Sciatic nerve (tissue), 2 donors: ENCODE results near the gene PAFAH2. TPM values are rescaled to one million over a fixed set of nuclear protein-coding genes. Genes with fewer than 3 reads are reported as not detected.

Source experiments
- ATAC-seq: fragments of 200-7000 bp; cut with Tn5 transposase; one replicate; pipeline ENCODE4 v1.9.1; 2020; ENCODE audit warnings: mild to moderate bottlenecking, moderate library complexity
- DNase-seq: peaks from one replicate; pipeline ENCODE4 v3.0.0-alpha.2; 2020; ENCODE audit warnings: low spot score
- intact Hi-C: fragments of 100-400 bp; cut with DNase I; formaldehyde crosslinking; loops from one replicate; pipeline ENCODE4 v1.14.2; 2022
- total RNA-seq: library from RNA; stranded (reverse); fragmentation: NEBNext Ultra II Directional; extraction: Animal tissue kit (Norgen Biotek cat#: 25700); gene quantifications from one replicate; pipeline ENCODE4 v1.2.1, GENCODE V29; 2021
- donor health status: DM: no; HTN: no; CAD: no.
- donor health status: DM: no; HTN: no; CAD: no.

Gene PAFAH2
- total RNA-seq, 1 donor from 2014 or later: 11.5 TPM

DNA sequence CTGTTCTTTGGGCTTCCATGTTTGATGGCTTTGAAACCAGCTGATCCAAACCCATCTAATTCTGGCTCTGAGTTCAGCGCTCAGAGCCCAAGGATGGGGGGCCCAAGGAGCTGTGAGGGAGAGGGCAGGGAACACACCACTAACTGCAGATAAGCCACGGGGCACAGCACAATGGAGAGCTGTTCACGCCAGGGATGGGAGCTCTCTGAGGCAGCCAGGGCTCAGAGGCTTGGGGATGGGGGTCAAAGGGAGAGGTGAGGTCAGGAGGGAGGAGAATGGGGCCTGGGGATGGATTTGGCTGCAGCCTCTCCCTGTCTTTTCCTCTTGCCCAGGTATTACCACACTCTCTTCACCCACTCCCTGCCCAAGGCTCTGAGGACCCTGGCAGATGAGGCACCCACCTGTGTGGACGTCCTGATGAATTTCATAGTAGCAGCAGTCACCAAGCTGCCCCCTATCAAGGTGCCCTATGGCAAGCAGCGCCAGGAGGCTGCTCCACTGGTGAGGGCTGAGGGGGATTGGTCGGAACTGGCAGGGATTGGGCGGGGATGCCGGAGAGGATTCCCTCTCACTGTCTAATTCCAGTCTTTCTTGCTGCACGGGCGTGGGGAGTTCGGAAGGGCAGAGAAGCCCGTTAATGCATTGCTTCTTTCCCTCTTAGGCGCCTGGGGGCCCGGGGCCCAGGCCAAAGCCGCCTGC, 36.8 kb upstream of the PAFAH2 start:
- ATAC-seq: no peak
- intact Hi-C loops: loop anchor here (5.0 kb wide), 1 partner anchor 118 kb away; no protein-coding TSS in a partner anchor
- no peak for DNase-seq

DNA sequence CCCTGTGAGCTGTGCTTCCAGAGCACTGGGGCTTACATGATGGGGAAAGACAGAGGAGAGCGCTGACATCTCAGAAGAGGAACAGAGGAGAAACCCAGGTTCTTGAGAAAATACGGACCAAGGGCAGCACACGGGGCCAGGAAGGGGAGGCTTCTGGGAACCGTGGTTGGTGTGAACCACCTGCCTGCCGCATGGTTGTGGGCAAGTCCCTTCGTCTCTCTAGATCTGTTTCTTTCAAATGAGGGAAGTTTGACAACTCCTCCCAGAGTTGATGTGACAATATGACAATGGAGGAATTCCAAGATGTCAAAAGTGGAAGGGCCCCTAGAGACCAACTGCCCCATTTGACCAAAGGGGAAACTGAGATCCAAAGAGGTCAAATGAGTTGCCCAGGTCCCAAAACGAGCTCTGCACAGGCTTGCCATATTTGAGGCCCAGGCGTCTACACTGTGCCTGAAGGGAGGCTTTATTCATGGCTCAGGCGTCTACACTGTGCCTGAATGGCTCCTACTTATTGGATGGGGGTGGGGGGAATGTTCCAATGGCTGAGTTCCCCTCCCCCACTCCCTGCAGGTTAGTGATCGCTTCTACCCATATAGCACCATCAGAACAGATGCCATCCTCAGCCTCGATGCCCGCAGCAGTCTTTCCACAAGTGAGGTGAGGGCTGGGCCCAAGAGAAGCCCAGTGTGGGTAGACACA, 34.9 kb upstream of the PAFAH2 start:
- intact Hi-C loops: no loop called here
- no peak for DNase-seq

DNA sequence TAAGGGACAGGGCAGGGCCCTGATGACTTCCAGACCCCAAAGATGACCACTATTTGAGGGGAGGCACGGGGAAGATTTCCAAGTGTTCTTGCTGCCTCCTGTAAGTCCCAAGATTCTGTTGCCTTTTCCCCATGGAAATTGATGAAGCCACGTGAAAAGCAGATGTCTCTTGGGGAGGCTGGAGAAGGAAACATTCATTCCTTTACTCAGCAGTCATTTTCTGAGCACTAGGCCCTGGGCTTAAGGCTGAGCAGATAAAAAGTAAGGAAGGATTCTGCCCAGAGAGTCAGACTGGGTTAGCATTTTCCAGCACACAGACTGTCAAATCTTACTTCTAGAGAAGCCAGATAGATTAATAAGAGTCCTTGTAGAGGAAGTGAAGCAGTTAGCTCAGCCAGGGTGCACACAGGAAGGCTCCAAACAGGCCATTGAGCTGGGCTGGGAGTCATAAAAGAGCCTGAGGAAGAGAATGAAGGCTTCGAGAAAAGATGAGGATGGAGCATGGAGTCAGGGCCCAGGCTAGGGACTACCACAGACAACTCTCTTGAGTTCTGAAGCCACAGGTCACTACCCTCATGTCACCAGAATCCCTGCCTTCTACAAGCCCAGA, 33.9 kb upstream of the PAFAH2 start:
- no peak for DNase-seq
- intact Hi-C loops: no loop called here
- no peak for ATAC-seq

More for the DNA sequence above, 34.9 kb upstream of the PAFAH2 start:
- no peak for ATAC-seq

DNA sequence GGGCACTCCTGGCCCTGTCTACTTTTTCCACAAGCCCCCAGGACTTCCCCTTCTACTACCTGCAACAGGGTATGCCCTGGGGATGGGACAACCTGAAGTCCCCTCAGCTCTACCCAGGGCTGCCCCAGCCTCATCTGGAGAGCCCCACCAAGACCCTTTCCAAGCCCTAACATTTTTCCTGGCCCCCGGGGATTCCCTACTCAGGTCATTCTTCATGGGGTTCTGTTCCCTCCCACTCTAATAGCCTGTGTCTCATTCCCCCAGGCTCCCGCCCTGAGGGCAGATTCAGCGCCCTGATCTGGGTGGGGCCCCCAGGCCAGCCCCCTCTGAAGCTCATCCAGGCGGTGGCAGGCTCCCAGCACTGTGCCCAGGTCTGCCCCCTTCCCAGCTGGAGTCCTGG, 33.3 kb upstream of the PAFAH2 start:
- ATAC-seq: no peak
- DNase-seq: no peak
- intact Hi-C loops: no loop called here

DNA sequence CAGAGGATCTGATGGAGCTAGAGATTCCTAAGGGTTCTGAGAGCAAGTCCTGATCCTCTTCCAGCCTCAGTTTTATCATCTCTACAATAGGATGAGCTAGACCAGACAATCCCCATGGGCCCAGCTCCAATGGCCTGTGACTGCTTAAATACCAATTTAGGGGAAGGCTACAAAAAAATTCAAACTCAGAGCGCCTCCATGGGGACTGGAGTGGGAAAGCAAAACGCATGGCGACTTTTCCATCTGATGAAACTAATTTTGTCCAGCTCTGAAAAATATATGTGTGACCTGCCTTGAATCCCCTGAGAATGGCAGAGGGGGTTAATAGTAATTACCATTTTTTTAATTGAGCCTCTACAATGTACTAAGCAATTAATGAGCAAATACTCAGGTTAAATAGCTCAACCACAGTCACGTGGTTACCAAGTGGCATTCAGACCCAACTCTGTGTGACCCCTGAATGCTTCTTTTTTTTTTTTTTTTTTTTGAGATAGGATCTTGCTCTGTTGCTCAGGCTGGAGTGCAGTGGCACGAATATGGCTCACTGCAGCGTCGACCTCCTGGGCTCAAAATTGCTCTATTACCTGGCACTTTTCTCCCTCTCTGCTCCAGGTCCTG, 32.1 kb upstream of the PAFAH2 start:
- DNase-seq: no peak
- intact Hi-C loops: no loop called here
- ATAC-seq: no peak

DNA sequence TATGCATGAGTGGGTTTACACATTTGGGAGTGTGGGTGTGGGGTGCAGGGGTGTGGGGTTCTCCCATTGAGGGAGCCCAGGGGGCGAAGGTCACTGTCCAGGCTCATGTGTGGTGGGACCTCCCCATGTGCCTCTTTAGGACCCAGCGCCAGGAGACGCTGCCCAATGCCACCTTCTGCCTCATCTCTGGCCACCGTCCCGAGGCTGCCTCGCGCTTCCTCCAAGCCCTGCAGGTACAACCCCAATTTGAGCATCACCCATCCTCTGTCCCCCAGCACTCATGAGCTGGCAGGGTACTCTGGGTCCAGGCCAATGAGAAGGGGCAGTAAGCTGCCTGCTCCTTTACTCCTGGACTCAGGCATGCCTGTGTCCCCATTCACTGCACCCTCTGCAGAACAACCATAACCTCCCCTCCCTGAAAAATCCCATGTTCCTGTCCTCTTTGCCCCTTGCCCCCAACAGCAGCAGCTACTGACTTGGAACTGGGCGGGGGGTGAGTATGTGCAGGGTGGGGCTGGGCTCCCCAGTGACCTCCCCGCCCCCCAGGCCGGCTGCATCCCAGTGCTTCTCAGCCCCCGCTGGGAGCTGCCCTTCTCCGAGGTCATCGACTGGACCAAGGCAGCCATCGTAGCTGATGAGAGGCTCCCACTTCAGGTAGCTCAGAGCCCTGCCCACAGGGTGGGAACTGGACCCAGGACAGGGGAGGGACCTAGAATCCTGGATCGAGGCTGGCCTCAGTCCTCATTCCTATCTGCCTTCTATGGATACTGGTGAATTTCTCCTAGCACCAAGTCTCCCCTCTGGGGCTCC, 31.4 kb upstream of the PAFAH2 start:
- no peak for ATAC-seq
- intact Hi-C loops: no loop called here

DNA sequence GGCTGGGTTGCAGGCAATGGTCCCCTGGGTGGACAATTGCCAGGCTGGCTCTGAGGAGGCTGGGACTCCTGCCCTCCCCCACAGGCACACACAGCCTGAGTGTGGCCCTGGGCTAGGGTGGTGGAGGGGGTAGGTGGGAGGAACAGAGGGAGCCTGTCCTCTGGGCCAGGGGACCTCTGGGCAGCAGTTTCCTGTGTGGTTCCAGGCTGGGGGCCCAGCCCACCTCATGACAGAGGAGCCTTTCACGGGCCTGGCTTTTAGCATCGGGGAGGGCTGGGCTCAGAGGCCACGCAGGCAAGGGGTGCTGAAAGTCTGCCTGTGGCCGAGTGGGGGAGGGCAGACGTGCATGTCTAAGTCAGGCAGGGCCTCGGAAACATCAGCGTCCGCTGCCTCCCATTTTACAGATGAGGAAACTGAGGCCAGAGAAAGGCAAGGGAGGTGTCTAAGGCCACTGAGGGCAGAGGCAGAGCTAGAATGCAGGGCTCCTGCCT, 30.7 kb upstream of the PAFAH2 start:
- intact Hi-C loops: no loop called here
- DNase-seq: peak; percentile 76
- ATAC-seq: peak; percentile 70

More for the DNA sequence above, 31.4 kb upstream of the PAFAH2 start:
- DNase-seq: no peak

DNA sequence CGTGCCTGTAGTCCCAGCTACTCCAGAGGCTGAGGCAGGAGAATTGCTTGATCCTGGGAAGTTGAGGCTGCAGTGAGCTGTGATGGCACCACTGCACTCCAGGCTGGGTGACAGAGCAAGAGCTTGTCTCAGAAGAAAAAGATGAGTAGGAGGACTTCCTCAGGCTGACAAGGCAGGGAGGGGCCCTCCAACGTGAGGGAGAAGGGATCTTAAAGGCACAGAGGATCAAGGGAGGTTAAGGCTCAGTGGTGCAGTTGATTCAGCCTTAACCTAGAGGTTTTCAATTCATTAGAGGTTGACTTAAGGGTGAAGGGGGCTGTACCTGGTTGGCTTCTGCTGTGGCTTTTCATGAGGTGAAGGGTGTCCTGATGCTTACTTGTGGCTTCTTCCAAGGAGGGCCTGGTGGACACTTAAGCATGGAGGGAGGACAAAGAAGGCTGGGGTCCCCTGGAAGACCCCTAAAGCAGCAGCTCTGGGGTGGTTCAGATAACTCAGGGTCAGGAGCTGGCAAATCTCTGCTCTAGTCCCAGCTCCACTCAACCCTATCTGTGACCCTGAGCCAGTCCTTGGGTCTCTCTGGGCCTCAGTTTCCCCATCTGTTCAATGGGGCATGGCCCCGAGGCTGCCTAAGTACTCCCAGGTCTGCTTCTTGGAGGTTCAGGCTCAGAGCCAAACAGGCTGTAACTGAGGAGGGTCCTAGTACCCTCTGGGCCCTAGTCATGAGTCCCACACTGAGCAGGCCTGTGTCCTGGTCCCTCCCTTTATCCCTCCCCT, 30.0 kb upstream of the PAFAH2 start:
- no peak for DNase-seq
- intact Hi-C loops: no loop called here
- no peak for ATAC-seq

DNA sequence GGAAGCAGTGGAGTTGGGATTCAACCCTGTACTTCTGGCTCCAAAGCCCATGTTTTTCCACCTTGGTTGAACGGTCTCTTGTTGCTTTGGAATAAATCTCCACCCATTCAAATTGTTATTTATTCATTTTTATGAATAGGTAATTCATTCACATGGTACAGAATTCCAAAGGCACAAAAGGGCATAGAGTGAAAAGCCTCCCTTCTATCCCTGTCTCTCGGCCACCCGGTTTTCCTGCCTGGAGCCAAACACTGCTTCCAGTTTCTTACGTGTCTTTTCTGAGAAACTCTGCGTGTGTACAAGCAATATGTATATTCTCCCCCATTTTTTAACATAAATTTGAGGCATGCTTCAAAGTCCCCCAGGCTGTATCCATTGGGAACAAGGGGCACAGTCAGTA, 27.7 kb upstream of the PAFAH2 start:
- no peak for DNase-seq
- ATAC-seq: no peak
- intact Hi-C loops: no loop called here

DNA sequence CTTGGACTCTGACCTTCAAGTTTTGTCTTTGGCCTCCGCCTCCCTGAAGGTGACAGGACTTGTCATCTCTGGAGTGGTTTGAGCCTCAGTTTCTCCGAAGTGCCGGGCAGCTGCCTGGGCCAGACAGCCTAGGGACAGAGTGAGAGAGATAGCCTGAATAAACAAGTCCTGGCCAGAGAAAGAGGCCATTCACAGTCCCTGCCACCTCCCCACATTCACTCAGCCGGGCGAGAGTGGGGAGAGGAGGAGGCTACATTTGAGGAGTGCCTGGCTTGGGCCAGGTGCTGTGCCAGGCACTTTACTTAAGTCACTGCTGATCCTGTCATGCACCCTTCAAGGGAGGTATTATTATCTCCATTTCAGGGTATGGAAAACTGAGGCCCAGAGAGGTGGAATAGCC, 27.2 kb upstream of the PAFAH2 start:
- intact Hi-C loops: no loop called here
- no peak for ATAC-seq
- DNase-seq: no peak

DNA sequence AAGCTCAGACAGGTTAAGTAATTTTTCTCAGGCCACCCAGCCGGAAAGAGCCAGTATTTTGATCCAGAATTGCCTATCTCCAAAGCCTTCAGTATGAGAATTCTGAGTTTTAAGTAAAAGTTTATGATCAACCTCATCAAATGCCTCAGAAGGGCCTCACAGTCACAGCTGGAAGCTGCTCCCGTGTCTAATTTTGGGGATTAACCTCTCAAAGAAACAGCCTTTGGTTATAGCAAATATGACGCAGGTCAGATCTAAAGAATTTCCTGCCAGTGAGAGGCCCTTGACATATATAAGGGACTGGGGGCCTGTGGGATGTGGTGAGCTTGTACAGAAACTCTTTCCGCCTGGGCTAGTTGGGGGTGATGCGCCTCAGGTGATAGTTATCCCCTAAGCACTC, 26.0 kb upstream of the PAFAH2 start:
- ATAC-seq: no peak
- intact Hi-C loops: no loop called here
- DNase-seq: no peak

DNA sequence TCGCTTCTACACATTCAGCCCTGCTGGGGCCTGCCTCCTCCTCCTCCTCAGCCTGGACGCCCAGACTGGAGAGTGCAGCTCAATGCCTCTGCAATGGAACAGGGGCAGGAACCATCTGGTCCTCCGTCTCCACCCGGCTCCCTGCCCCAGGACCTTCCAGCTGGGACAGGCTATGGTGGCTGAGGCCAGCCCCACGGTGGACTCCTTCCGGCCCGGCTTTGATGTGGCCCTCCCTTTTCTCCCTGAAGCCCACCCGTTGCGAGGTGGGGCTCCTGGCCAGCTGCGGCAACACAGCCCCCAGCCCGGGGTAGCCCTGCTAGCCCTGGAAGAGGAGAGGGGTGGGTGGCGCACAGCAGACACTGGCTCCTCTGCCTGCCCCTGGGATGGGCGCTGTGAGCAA, 25.1 kb upstream of the PAFAH2 start:
- no peak for DNase-seq
- intact Hi-C loops: no loop called here
- no peak for ATAC-seq

DNA sequence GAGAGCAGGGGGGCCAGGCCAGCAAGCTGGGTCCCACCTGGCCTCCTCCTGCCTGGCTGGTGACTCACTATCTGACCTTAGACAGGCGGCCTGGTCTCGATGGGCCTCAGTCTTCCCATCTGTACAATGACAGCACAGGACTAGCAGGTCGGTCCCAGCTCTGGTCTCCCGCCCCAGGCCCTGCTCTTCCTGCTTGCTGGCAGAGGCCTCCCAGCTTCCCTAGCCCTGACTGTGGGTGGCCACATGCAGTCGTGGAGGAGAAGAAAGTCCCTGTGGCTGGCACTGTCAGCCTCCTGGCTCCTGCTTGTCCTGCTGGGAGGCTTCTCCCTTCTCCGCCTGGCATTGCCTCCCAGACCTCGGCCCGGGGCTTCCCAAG, 24.5 kb upstream of the PAFAH2 start:
- ATAC-seq: peak; percentile 9

DNA sequence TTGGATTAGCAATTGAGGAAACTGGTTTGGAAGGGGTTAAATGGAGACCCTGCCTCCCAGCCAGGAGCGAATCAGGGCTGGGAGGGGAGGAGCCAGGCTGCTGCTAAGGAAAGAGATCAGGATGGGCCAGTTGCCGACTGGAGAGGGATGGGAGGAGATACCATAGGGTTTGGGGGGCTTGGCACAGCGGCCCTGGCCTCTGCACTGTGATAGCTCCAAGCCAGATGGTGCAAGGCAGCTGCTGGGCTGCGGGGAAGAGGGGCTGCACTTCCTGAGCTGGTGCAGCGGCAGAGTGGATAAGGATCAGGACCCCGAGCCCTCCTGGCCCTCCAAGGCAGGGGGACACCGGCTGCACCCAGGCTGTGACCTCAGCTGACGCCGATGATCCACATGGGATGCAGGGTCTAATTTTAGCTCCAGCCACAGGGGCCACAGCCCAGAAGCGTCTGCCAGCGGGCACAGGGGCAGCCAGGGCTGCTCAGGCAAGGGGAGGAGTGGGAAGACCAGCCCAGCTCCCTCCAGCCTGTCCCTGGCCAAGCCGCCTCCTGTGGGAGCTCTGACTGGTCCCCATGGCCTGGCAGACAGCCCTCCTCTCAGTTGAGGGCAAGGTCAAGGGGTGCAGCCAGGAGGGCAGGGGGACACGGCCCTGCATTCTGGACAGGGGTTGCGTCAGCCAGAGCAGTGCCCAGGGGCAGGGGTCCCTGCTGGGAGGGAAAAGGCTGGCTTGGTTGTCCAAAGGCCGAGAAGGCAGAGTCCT, 24.0 kb upstream of the PAFAH2 start, which contains the start of gene EXTL1:
Gene EXTL1, plus strand, starts transcription at position 129 of the 757 bp plus-strand sequence. CDS start 872 bp downstream, outside the sequence.
- DNase-seq (no peak), ATAC-seq (peak; percentile 71)
- intact Hi-C loops: no loop called here

More for the DNA sequence above, 24.5 kb upstream of the PAFAH2 start:
- no peak for DNase-seq
- intact Hi-C loops: no loop called here

DNA sequence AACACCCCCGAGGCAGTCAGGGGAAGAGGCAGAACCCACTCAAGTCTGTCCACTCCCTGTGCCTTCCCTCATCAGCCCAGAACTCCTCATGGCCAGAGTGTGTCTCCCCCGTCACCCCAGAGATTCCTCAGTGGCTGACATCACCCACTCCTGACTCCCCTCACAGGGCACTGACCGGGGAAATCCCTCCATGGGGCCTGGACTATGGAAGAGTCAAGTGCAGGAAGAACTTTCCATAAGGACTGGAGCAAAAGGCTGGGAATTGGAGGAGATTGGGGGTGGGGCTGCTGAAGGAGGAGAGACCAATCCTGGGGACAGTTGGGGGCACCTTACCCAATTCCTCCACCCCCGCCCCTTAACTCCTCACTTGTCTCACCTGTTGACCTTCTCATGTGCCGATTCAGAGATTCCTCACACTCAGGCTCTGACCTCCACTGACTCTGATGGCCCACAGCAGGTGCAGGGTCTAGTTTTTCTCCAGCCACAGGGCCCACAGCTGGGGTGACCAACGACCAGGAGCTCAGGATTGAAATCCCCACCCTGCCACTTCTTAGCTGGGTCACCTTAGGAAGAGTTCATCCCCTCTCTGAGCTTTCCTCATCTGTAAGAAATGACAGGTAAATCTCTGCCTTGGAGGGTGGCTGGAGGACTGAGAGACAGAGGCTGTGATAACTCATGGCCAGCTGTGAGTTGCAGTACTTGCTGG, 23.2 kb upstream of the PAFAH2 start:
- intact Hi-C loops: no loop called here
- DNase-seq (no peak), ATAC-seq (no peak)

DNA sequence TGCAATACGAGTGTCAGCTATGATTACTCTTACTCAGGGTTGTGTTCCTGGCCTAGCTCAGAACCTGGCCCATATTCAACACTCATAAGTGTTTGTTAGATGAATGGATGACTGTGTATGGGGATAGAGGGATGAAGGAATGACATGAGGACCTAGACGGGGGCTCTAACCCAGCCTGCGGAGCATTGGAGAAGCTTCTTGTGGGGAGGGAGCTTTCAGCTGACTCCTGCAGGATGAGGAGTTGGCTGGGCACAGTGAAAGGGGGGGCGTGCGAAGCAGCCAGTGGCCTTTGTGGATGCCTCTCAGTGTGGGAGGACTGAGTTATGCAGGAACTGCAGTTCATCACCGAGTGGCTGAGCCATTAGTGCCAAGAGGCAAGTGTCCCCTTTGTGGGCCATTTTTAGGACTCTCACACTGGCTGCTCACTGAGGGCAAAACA, 22.5 kb upstream of the PAFAH2 start:
- DNase-seq (no peak), ATAC-seq (peak; percentile 37)
- intact Hi-C loops: no loop called here
